Measurements from ENCODE around the gene AGAP2. TPM values are rescaled to one million over a fixed set of nuclear protein-coding genes. Genes with fewer than 3 reads are reported as not detected.

The AGAP2 gene
- total RNA-seq, 1 donor from 2014 or later: 0.14 TPM

- TF ChIP-seq CTCF (IDR thresholded peaks at IDR 0.05; ENCODE audit: insufficient read depth, low read depth, low read length): no peak
- no peak for TF ChIP-seq EZH2 (IDR thresholded peaks at IDR 0.05; ENCODE audit: insufficient read depth, low read length)
Observed at GRCh38 chr12:57781244-57781643, 42.7 kb upstream of the AGAP2 start.

DNA sequence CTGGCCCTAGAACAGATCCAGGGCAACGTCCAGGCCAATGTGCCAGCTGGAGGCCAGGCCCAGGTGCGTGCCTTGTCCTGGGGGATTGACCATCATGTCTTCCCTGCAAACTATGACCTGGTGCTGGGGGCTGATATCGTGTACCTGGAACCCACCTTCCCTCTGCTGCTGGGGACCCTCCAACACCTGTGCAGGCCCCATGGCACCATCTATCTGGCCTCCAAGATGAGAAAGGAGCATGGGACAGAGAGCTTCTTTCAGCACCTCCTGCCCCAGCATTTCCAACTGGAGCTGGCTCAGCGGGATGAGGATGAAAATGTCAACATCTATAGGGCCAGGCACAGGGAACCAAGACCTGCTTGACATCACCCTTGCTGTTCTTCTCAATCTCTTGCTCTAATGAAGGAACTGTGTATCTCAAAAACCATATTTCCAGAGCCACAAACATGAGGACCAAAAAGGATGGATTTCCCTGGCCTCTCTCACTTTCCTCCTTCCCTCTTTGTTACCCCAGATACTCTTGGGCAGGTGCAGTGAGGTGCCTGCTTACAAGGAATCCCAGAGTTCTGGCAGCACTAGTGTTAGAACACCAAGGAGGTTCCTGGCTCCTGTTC lies 41.8 kb upstream of the AGAP2 start:
- FAIRE-seq (no peak), DNase-seq (ENCODE audit: low read depth) (no peak)
- Mint-ChIP-seq H3K27ac (ENCODE audit: unreplicated experiment) (no peak overlapping the region), H3K36me3 (ENCODE audit: low read depth, unreplicated experiment) (peaks cover 12% of the 10 kb centered on the region), H3K9me3 (ENCODE audit: unreplicated experiment) (no peaks in the 10 kb centered on the region), H3K4me1 (ENCODE audit: low read depth, unreplicated experiment) (peaks cover 5% of the 10 kb centered on the region), H3K4me3 (ENCODE audit: unreplicated experiment) (no peak overlapping the region), H3K27me3 (ENCODE audit: low read depth, unreplicated experiment) (no peaks in the 10 kb centered on the region)
- H3K79me2 ChIP-seq (ENCODE audit: insufficient read depth, low read length): peaks cover 18% of the 10 kb centered on the region
- H3K36me3 ChIP-seq (ENCODE audit: insufficient read depth, low read length): peaks cover 8% of the 10 kb centered on the region
- TF ChIP-seq EZH2 (IDR thresholded peaks at IDR 0.05; ENCODE audit: insufficient read depth, low read length) (no peak), CTCF (IDR thresholded peaks at IDR 0.05; ENCODE audit: insufficient read depth, low read depth, low read length) (no peak)
- no peaks in the 10 kb centered on the region for H3K27me3 ChIP-seq (ENCODE audit: insufficient read depth, low read length)
- no peak overlapping the region for H2AFZ ChIP-seq (ENCODE audit: low read depth, low read length)
- H4K20me1 ChIP-seq (ENCODE audit: insufficient read depth, low read length): peaks cover 5% of the 10 kb centered on the region
- H3K4me3 ChIP-seq (ENCODE audit: insufficient read depth, low read depth, low read length): no peak overlapping the region
- no peaks in the 10 kb centered on the region for H3K9me3 ChIP-seq (ENCODE audit: insufficient read depth, low read depth, low read length)
- no peak overlapping the region for H3K9ac ChIP-seq (ENCODE audit: low read length)
- H3K4me1 ChIP-seq (ENCODE audit: insufficient read depth, low read length): peaks cover 4% of the 10 kb centered on the region
- no peak overlapping the region for H3K27ac ChIP-seq (ENCODE audit: low read depth, low read length)
- no peak overlapping the region for H3K4me2 ChIP-seq (ENCODE audit: low read length)

More at GRCh38 chr12:57781244-57781643, 42.7 kb upstream of the AGAP2 start:
- H3K4me3 ChIP-seq (ENCODE audit: insufficient read depth, low read depth, low read length): no peak overlapping the region
- peaks cover 13% of the 10 kb centered on the region for H3K36me3 ChIP-seq (ENCODE audit: insufficient read depth, low read length)
- peaks cover 4% of the 10 kb centered on the region for H3K4me1 ChIP-seq (ENCODE audit: insufficient read depth, low read length)
- peaks cover 5% of the 10 kb centered on the region for H4K20me1 ChIP-seq (ENCODE audit: insufficient read depth, low read length)
- no peaks in the 10 kb centered on the region for H3K27me3 ChIP-seq (ENCODE audit: insufficient read depth, low read length)
- Mint-ChIP-seq H3K4me1 (ENCODE audit: low read depth, unreplicated experiment) (peaks cover 5% of the 10 kb centered on the region), H3K27ac (ENCODE audit: unreplicated experiment) (no peak overlapping the region), H3K36me3 (ENCODE audit: low read depth, unreplicated experiment) (peaks cover 8% of the 10 kb centered on the region), H3K4me3 (ENCODE audit: unreplicated experiment) (no peak overlapping the region), H3K27me3 (ENCODE audit: low read depth, unreplicated experiment) (no peaks in the 10 kb centered on the region), H3K9me3 (ENCODE audit: unreplicated experiment) (no peaks in the 10 kb centered on the region)
- no peak overlapping the region for H3K27ac ChIP-seq (ENCODE audit: low read depth, low read length)
- DNase-seq (ENCODE audit: low read depth) (no peak), FAIRE-seq (no peak)
- no peak overlapping the region for H3K4me2 ChIP-seq (ENCODE audit: low read length)
- H3K9me3 ChIP-seq (ENCODE audit: insufficient read depth, low read depth, low read length): no peaks in the 10 kb centered on the region
- peaks cover 18% of the 10 kb centered on the region for H3K79me2 ChIP-seq (ENCODE audit: insufficient read depth, low read length)
- no peak overlapping the region for H2AFZ ChIP-seq (ENCODE audit: low read depth, low read length)
- H3K9ac ChIP-seq (ENCODE audit: low read length): no peak overlapping the region

DNA sequence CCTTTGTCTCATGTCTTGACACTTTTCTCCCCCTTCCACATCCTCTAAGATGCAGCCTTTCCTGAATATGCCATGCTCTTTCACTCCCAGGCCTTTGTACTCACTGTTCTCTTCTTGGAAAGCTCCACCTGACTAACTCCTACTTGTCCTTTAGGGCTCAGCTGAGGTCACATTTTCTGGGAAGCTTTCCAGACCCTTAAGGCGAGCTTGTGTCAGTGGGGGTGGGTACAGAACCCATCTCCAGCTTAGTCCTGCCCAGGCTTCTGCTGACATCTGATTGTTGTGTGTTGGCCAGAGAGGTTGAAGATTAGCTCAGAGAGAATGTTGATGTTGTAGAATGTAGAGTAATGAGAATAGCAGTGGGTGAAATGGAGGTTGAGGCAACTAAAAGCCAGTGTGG lies 41.2 kb upstream of the AGAP2 start:
- Histone ChIP-seq H4K20me1 (ENCODE audit: insufficient read depth, low read length) (peaks cover 5% of the 10 kb centered on the region), H3K79me2 (ENCODE audit: insufficient read depth, low read length) (peaks cover 18% of the 10 kb centered on the region), H3K36me3 (ENCODE audit: insufficient read depth, low read length) (peaks cover 7% of the 10 kb centered on the region), H3K9ac (ENCODE audit: low read length) (no peak overlapping the region), H3K27me3 (ENCODE audit: insufficient read depth, low read length) (no peaks in the 10 kb centered on the region), H3K4me2 (ENCODE audit: low read length) (no peak overlapping the region), H3K27ac (ENCODE audit: low read depth, low read length) (no peak overlapping the region), H3K9me3 (ENCODE audit: insufficient read depth, low read depth, low read length) (no peaks in the 10 kb centered on the region), H3K4me3 (ENCODE audit: insufficient read depth, low read depth, low read length) (no peak overlapping the region), H3K4me1 (ENCODE audit: insufficient read depth, low read length) (peaks cover 4% of the 10 kb centered on the region), H2AFZ (ENCODE audit: low read depth, low read length) (no peak overlapping the region)
- DNase-seq (ENCODE audit: low read depth) (no peak), FAIRE-seq (no peak)
- Mint-ChIP-seq H3K36me3 (ENCODE audit: low read depth, unreplicated experiment) (peaks cover 12% of the 10 kb centered on the region), H3K9me3 (ENCODE audit: unreplicated experiment) (no peaks in the 10 kb centered on the region), H3K4me1 (ENCODE audit: low read depth, unreplicated experiment) (peaks cover 5% of the 10 kb centered on the region), H3K4me3 (ENCODE audit: unreplicated experiment) (no peak overlapping the region), H3K27ac (ENCODE audit: unreplicated experiment) (no peak overlapping the region), H3K27me3 (ENCODE audit: low read depth, unreplicated experiment) (no peaks in the 10 kb centered on the region)
- TF ChIP-seq EZH2 (IDR thresholded peaks at IDR 0.05; ENCODE audit: insufficient read depth, low read length) (no peak), CTCF (IDR thresholded peaks at IDR 0.05; ENCODE audit: insufficient read depth, low read depth, low read length) (no peak)
